Embryonic facial prominence (tissue), 1 donor: ENCODE measurements around the gene PILRA.
"Not testable (repeated sequence)": the region's sequence is repeated elsewhere in the genome, so short reads cannot be mapped to it uniquely, and the experiment has no call there.

Experiments used
- DNase-seq: peaks from one replicate; pipeline ENCODE4 v3.0.0-alpha.2; 2016; ENCODE audit errors: extremely low spot score

The PILRA gene

DNA sequence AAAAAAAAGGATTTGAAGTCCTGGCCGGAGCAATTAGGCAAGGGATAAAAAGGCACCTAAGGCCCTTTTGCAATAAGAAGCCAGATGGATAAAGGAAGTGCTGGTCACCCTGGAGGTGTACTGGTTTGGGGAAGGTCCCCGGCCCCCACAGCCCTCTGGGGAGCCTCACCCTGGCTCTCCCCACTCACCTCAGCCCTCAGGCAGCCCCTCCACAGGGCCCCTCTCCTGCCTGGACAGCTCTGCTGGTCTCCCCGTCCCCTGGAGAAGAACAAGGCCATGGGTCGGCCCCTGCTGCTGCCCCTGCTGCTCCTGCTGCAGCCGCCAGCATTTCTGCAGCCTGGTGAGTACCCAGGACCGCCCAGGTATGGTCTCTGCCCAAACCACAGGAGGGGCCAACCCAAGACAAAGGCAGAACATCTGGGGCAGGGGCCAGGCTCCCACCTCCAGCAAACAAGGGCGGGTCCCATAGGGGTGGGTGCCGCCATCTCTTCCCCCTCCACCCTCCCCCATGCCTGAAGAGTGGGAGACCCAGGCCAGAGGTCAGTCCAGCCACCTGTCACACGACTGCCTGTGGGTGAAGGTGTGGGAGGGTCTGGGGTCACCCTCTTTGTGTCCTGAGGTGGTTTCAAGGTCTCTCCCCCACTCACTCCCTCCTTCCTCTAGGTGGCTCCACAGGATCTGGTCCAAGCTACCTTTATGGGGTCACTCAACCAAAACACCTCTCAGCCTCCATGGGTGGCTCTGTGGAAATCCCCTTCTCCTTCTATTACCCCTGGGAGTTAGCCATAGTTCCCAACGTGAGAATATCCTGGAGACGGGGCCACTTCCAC, 15.0 kb upstream of the PILRA start, which contains the start of gene PILRB:
Gene PILRB, plus strand, starts transcription at position 91 of the 830 bp plus-strand sequence. Its CDS starts 186 bp downstream, at position 277.
- no peak for DNase-seq

DNA sequence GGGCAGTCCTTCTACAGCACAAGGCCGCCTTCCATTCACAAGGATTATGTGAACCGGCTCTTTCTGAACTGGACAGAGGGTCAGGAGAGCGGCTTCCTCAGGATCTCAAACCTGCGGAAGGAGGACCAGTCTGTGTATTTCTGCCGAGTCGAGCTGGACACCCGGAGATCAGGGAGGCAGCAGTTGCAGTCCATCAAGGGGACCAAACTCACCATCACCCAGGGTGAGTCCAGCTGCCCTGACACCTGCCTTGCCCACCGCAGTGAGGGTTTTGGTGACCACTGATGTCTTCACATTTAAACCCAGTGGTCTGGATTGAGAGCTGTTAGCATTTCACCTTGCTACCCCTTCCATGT, 14.5 kb upstream of the PILRA start:
- no peak for DNase-seq

DNA sequence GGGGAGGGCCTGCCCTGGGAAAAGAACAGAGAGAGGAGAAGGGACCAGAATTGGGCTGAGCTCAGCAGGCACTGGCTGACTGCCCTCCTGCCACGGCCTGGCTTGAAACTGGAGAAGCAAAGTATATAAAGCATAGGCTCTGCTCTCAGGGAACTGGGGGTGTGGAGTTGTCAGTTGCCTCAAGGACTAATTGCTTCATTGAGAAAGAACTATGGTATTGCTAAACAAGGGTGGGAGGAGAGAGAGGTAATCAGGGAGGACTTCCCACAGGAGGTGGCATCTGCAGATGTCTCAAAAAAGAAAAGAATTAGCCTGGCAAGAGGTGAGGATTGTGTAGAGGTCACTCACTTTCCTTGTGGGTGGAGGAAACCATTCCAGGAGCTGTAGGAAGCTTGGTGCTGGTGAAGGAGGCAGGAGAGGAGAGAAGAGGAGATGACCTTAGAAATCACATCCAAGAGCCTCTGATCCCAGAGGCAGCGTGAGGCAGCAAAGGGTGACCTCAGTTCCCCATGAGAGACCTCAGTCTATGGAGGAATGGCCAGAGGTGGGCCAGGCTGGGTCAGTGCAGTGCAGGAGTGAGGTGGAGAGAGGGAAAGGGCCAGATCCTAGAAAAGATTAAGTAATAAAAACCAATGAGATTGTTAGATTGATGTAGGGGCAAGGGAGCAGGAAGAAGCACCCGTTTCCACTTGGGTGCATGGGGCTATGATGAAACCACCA, 13.0 kb upstream of the PILRA start:
- no peak for DNase-seq

DNA sequence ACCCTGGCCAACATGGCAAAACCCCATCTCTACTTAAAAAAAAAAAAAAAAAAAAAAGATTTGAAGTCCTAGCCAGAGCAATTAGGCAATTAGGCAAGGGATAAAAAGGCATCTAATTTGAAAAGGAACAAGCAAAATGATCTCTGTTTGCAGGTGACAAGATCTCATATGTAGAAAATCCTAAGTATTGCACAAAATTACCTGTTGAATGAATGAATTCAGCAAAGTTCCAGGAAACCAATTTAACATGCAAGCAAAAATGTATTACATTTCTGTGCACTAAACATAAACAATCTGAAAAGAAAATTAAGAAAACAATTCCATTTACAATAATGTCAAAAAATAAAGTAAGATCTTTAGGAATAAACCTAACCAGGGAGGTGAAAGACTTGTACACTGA, 10.2 kb upstream of the PILRA start:
- DNase-seq: no peak

DNA sequence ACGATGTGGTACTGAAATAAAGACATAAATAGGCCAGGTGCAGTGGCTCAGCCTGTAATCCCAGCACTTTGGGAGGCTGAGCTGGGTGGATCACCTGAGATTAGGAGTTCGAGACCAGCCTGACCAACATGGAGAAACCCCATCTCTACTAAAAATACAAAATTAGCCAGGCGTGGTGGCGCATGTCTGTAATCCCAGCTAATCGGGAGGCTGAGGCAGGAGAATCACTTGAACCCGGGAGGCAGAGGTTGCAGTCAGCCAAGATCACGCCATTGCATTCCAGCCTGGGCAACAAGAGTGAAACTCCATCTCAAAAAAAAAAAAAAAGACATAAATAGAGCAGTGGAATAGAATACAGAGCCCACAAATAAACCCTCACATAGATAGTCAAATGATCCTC, 9.5 kb upstream of the PILRA start:
- not testable (repeated sequence) for DNase-seq

DNA sequence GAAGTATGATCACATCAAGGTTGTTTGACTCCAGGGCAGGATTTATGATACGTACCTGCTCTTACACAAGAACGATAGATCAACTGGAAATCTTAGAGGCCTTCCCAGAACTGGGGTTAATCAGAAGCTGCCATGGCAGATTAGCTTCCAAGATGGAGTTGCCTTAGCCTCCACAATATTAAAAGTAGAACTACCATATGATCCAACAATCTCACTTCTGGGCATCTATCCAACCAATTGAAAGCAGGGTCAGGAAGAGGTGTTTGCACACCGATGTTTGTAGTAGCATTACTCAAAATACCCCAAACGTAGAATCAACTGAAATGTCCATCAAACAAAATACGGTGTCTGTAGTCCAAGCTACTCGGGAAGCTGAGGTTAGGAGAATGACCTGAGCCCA, 8.8 kb upstream of the PILRA start:
- DNase-seq: no peak

DNA sequence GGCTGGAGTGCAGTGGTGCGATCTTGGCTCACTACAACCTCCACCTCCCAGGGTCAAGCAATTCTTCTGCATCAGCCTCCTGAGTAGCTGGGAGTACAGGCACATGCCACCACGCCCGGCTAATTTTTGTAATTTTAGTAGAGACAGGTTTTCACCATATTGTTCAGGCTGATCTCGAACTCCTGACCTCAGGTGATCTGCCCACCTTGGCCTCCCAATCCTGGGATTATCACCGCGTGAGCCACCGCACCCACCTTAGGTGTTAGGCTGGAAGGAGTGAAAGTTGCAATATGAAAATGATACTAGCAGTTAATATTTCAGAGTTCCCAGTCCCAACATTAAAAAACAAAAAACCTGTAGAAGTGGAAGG, 7.3 kb upstream of the PILRA start:
- not testable (repeated sequence) for DNase-seq

DNA sequence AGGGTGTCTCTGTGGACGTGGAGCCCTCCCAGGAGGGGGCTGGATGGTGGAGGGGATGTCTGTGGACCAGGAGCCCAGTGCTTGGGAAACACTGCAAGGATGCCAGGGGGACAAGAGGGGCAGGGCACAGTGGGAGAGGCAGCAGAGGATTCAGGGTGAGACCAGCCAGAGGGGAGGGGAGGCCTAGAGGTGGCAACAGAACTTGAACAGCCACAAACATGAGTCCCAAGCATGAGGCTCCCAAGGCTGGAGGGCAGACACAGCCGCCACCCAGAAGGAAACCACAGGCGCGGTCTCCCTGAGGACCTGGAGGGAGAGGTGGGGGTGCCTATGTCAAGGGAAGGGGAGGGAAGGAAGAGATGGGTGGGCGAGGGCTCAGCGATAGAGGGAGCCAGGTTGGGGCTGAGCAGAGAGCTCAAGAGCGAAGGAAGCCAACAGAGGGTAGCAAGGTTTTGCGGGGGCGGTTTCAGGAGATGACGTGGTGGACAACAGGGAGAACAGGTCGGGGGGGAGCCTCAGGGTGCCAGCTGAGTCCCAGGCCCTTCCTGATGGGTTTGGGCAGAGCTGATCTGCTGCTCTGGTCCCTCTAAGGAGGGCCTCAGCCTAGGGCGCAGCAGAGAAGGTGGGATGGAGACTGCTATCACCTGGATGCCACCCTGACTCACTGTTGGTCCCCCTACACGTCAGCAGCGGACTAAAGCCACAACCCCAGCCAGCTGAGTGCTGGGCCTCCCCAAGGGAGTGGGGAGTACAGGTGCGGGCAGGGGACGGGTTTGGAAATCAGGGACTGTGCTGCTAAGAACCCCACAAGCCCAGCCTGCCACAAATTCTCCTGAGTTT, 6.7 kb upstream of the PILRA start:
- no peak for DNase-seq

DNA sequence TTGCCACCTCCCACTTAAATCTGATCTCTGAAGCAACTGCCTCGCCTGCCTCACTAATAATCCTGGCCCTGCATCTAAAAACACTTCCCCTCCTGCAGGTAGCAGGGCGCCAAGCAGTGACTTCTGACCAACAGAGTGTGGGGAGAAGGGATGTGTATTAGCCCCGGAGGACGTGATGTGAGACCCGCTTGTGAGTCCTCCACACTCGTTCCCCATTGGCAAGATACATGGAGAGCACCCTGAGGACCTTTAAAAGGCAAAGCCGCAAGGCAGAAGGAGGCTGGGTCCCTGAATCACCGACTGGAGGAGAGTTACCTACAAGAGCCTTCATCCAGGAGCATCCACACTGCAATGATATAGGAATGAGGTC, 6.1 kb upstream of the PILRA start:
- no peak for DNase-seq

DNA sequence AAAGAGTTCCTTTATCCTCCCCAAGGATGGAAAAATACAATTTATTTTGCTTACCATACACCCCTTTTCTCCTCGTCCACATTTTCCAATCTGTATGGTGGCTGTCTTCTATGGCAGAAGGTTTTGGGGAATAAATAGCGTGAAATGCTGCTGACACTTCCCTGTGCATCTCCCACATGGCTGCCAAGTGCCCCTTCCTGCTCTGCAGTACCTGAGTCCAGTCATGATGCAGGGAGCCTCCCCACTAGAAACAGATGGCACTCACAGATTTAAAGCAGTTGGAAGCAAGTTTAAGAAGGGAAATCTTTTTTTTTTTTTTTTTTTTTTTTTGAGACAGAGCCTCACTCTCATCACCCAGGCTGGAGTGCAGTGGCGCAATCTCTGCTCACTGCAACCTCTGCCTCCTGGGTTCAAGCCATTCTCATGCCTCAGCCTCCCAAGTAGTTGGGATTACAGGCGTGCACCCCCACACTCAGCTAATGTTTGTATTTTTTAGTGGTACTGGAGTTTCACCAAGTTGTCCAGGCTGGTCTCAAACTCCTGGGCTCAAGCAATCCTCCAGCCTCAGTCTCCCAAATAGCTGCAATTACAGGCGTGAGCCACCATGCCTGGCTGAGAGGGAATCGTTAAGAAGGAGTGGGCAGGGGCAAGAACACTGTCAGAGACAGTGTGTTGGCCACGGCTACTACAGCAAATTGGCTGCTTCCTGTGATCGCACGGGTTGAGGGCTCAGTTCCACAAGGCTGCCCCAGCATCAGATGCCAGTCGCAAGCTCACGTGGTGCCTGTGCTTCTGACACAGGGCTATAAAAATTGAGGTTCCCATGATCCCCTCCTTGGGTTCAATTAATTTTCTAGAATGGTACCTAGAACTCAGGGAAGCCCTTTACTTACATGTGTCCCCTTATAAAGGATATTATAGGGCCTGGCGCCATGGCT, 5.3 kb upstream of the PILRA start:
- no peak for DNase-seq

DNA sequence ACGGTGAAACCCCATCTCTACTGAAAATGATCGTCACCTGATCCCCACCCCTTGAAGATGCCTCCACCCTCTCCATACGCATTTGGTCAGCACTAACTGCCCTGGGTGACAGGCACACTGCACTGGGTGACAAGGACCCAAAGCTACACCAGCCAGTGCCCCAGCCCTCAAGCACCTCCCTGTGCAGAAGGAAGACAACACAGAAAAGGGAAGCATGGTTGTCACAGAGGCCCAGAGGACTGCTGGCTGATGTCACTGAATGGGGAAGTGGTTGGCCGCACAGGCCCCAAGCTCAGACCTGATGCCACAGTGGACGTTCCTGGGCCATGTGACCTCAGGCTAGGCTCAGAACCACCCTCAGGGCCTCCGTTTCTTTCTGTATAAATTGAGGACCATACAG, 4.2 kb upstream of the PILRA start:
- no peak for DNase-seq

DNA sequence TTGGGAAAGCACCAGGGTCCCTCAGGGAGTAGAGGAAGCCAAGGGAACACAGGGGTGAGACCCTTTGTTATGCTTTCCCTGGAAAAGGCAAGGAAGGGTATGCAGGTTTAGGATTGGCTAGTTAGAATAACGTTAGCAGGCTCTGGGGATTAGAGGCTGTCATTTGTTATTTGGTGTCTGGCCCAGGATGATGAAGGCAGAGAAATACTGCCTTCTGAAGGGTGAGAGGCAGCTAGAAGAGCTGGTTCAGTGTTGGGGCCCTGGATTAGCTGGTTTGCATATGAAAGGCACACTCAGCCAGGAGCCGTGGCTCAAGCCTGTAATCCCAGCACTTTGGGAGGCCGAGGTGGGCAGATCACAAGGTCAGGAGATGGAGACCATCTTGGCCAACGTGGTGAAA, 3.0 kb upstream of the PILRA start:
- no peak for DNase-seq

DNA sequence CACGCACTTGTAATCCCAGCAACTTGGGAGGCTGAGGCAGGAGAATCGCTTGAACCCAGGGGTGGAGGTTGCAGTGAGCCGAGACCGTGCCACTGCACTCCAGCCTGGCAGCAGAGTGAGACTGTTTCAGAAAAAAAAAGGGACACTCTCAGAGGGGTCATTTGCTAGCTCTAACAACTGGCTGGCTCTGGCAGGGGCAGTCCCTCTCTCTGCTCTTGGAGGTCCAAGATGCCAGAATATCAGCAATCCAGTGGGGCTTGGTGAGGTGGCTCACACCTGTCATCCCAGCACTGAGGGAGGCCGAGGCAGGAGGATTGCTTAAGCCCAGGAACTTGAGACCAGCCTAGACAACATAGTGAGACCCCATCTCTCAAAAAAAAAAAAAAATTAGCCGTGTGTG, 2.5 kb upstream of the PILRA start:
- no peak for DNase-seq

DNA sequence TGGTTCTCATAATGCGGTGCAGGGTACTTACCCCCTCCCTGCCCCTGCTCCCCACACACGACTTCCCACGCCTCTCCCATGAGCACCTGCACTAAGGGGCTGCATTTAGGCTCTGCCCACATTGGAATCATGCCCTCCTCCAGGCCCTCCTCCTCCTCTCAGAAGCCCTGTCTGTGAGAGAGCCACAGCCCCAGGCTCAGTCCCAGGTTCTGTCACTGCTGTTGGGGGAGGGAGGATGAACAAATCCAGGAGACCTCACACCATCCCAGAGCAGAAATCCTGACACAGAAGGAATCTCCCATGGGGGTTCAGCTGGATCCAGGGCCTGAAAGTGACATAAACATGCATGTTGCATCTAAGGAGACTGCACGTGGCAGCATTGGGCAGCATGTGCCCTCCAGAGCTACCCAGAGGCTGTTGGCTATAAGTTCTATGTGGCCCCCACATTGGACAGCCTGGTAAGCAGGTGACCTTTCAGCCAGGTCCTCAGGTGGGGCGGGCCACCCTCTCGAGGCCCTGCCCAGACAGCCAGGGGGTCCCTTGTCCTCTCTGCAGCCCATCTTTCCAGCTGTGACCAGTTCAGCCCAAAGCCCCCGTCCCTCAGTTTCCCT, 1.6 kb upstream of the PILRA start:
- DNase-seq: no peak

DNA sequence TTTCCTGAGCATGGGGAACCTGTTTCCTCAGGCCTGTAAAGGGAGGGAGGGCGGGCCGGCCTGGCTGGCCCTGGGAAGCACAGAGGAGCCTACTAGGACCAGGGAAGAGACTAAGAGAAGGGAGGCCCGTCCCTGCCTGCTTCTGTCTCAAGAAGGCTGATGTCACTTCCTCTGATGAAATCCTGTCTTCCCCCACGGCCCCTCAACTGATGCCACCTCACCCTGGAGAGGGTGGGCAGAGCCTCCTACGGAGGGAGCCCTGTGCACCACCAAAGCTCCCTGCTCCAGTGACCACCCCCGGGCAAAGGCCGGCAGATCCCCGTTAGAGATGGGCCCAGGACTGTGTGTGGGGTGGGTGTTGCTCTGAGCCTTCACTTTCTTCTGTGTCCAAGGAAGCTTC, 1.0 kb upstream of the PILRA start:
- DNase-seq: no peak

DNA sequence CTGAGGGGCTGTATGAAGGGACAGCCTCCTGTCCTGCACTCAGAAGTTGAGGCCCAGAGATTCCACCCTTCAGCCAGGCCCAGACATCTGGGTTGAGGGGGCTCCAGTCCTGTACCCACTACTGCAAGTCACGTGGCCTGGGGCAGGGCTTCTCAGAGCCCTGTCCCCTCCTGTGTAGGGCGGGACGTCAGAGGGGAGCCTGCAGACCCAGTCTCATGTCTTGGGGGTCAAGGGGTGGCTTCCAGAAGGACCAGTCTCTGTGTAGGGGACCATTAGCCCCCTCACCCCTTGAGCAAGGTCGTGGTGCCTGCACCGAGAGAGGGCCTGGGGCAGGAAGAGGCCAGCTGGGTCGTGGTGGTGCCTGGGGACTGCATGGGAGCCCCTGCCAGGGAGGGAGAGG, 593 bp upstream of the PILRA start:
- DNase-seq: no peak

DNA sequence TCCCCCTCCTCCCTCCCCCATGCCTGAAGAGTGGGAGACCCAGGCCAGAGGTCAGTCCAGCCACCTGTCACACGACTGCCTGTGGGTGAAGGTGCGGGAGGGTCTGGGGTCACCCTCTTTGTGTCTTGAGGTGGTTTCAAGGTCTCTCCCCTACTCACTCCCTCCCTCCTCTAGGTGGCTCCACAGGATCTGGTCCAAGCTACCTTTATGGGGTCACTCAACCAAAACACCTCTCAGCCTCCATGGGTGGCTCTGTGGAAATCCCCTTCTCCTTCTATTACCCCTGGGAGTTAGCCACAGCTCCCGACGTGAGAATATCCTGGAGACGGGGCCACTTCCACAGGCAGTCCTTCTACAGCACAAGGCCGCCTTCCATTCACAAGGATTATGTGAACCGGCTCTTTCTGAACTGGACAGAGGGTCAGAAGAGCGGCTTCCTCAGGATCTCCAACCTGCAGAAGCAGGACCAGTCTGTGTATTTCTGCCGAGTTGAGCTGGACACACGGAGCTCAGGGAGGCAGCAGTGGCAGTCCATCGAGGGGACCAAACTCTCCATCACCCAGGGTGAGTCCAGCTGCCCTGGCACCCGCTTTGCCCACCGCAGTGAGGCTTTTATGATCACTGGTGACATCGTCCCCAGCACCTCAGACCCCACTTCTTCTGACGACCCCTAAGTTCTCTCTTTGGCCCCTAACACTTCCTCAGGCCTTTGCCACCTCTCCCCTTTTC, 747 bp downstream of the PILRA start:
- DNase-seq: not testable (repeated sequence)

DNA sequence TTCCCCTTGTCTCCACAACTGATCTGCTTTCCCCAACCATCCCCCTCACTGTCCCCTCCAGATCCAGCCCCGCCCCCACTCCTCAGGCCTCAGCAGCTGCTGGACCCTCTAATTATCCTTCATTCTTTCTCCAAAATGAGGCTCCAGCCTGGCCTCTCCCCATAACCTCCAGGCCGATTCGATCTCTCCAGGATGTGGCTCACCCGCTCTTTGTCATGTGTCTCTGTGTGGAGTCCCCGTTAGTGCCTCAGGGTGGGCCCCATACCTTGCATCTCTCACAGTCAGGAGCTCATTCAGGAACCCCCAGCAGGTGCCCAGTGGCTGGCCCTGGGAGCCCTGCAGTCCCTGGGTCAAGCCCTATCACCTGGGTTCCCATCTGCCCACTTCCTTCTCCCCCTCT, 1.3 kb downstream of the PILRA start:
- DNase-seq: no peak

DNA sequence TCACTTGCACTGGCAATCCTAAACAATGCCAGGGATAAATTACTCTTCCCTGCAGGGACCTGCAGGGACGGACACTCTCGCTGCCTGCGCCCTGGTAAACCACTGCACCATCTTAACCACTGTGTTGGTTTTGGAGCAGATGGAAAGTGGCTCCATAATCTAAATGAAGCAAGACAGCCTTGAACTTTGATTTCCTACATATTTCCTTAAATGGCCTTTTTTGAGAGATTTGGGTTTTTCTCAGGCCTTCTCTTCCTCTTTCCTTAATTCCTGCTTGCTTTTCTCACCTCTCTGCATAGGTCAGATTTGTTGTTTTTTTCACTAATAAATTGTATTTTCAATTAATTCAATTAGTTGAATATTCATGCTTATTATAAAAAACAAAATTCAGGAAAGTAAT, 2.8 kb downstream of the PILRA start:
- DNase-seq: no peak

DNA sequence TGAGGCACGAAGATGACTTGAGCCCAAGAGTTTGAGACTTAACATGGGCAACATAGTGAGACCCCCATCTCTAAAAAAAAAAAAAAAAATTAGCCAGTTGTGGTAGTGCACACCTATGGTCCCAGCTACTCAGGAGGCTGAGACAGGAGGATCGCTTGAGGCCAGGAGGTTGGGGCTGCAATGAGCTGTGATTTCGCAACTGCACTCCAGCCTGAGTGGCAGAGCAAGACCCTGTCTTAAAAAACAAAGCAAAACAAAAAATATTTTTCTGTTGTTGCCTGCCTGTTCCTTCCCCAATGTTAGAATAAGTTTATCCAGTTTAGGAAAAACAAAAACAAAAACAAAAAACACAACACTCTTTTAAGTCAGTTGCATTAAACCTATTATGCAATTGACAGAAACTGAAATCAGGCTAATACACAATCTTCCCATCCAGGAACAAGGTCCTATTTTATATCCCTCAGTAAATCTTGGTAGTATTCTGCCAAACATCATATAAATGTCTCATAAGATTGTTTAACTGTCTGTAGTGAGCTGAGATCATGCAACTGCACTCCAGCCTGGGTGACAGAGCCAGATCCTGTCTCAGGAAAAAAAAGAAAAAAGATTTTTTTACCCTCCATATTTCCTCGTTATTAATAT, 4.9 kb downstream of the PILRA start:
- DNase-seq: no peak
